Naive thymus-derived CD8-positive, alpha-beta T cell (primary cell): ENCODE data around the gene USP49. TPM values are rescaled to one million over a fixed set of nuclear protein-coding genes. Genes with fewer than 3 reads are reported as not detected.

ENCODE experiments used
- ATAC-seq, 2 donors: fragments of 150-1000 bp; cut with Tn5 transposase in 1 of 2; sonication (Bioruptor Pico), chemical (Tn5 transposase) in 1 of 2; 1 replicate in 1 of 2; 2 replicates in 1 of 2; pipeline ENCODE4 v1.10.0; 2021; ENCODE audit warnings: mild to moderate bottlenecking in 2 of 2, moderate library complexity in 2 of 2
- POLR2A ChIA-PET: fragments of 350-600 bp; sonication (Branson Sonifier 250); formaldehyde crosslinking; loops from one replicate; lab custom pipeline; 2021; ENCODE audit warnings: antibody characterized with exemption; lab: Charles Lee
- DNase-seq, 10 donors: peaks; one replicate each; pipeline versions ENCODE4 v3.0.0 to v3.0.0-alpha.2; 2020 to 2022
- H3K27ac Mint-ChIP-seq, 10 donors: one replicate each; pipeline ENCODE4 v1.8.0; 2020 to 2022; ENCODE audit warnings: mild to moderate bottlenecking in 10 of 10, mixed read lengths in 10 of 10, moderate library complexity in 4 of 10, inconsistent platforms in 1 of 10
- H3K27me3 Mint-ChIP-seq, 5 donors: one replicate each; pipeline ENCODE4 v1.8.0; 2021 to 2022; ENCODE audit warnings: mixed read lengths in 5 of 5
- H3K36me3 Mint-ChIP-seq, 3 donors: one replicate each; pipeline ENCODE4 v1.8.0; 2020 to 2022; ENCODE audit warnings: mixed read lengths in 3 of 3, mild to moderate bottlenecking in 2 of 3, inconsistent platforms in 1 of 3
- H3K4me1 Mint-ChIP-seq, 4 donors: one replicate each; pipeline ENCODE4 v1.8.0; 2021 to 2022; ENCODE audit warnings: mixed read lengths in 4 of 4
- H3K4me3 Mint-ChIP-seq, 10 donors: one replicate each; pipeline ENCODE4 v1.8.0; 2020 to 2022; ENCODE audit warnings: mild to moderate bottlenecking in 10 of 10, mixed read lengths in 10 of 10, moderate library complexity in 6 of 10, inconsistent platforms in 1 of 10
- H3K9me3 Mint-ChIP-seq, 9 donors: one replicate each; pipeline ENCODE4 v1.8.0; 2020 to 2022; ENCODE audit warnings: mixed read lengths in 9 of 9, mild to moderate bottlenecking in 3 of 9, inconsistent platforms in 1 of 9, moderate library complexity in 1 of 9
- polyA plus RNA-seq, 3 donors: library from polyadenylated mRNA; unstranded; fragments of 300-500 nt; fragmentation: Illumina TruSeq; gene quantifications; one replicate each; pipeline ENCODE4 v1.2.3, GENCODE V29; 2021
- total RNA-seq, 8 experiments: library from RNA in 2 of 8; stranded (reverse) in 2 of 8; gene quantifications; one replicate each; pipeline ENCODE4 v1.2.3 and lab custom pipeline; 2021 to 2026

Gene USP49
- total and polyA plus RNA-seq, 5 experiments from 2014 or later = 0.34 to 3.0 (median 0.48) TPM

- no peaks in the 10 kb centered on the region for H3K27me3 Mint-ChIP-seq
- H3K27ac Mint-ChIP-seq = peak overlapping the region; percentile 87 to 99 (median 94)
- no peaks in the 10 kb centered on the region for H3K9me3 Mint-ChIP-seq
- H3K36me3 Mint-ChIP-seq = peaks cover 0 to 41% (median 13%) of the 10 kb centered on the region in 3 donors
- ATAC-seq = peak; percentile 41 to 46
- H3K4me3 Mint-ChIP-seq = peak overlapping the region; percentile 87 to 96 (median 92)
- peak; percentile 29 to 83 (median 62) for DNase-seq
- POLR2A ChIA-PET = interaction anchor here (0.5 to 12.5 kb wide), 10 partner anchors 12 to 108 kb away, joined by 3 to 233 read pairs (median 7); partner anchors contain the start of genes BYSL, MED20 and TAF8
- H3K4me1 Mint-ChIP-seq = peaks cover 53 to 84% (median 78%) of the 10 kb centered on the region in 4 donors
These were observed 42.8 kb upstream of the USP49 start for GRCh38 chr6:41937861-41938574.

- Mint-ChIP-seq H3K4me3 (peak overlapping the region; percentile 87 to 96 (median 92)), H3K27ac (peak overlapping the region in 9 of 10 donors; percentile 67 to 99 (median 94)), H3K36me3 (peaks cover 0 to 47% (median 13%) of the 10 kb centered on the region in 3 donors), H3K27me3 (no peaks in the 10 kb centered on the region), H3K9me3 (no peaks in the 10 kb centered on the region), H3K4me1 (peaks cover 54 to 86% (median 78%) of the 10 kb centered on the region in 4 donors)
- POLR2A ChIA-PET = interaction anchor here (0.6 to 12.5 kb wide), 4 partner anchors 16 to 109 kb away, joined by 3 to 233 read pairs (median 8); partner anchors contain the start of genes BYSL, MED20 and TAF8
- DNase-seq = no peak
- no peak for ATAC-seq
These were observed 42.3 kb upstream of the USP49 start for GRCh38 chr6:41937472-41937860.

GRCh38 chr6:41936073-41936837 lies 41.1 kb upstream of the USP49 start:
- no peaks in the 10 kb centered on the region for H3K9me3 Mint-ChIP-seq
- H3K4me3 Mint-ChIP-seq = peak overlapping the region; percentile 59 to 95 (median 79)
- POLR2A ChIA-PET = interaction anchor here (0.6 to 12.5 kb wide), 5 partner anchors 12 to 110 kb away, joined by 4 to 233 read pairs (median 11); partner anchors contain the start of genes BYSL, MED20 and TAF8
- peak; percentile 46 to 65 for ATAC-seq
- H3K27me3 Mint-ChIP-seq = no peaks in the 10 kb centered on the region
- H3K4me1 Mint-ChIP-seq = peaks cover 55 to 85% (median 77%) of the 10 kb centered on the region in 4 donors
- H3K27ac Mint-ChIP-seq = peak overlapping the region; percentile 82 to 94 (median 92)
- peaks cover 5 to 58% (median 13%) of the 10 kb centered on the region in 3 donors for H3K36me3 Mint-ChIP-seq
- DNase-seq = peak; percentile 26 to 81 (median 63)

GRCh38 chr6:41935685-41936072 lies 40.5 kb upstream of the USP49 start:
- ATAC-seq (no peak), DNase-seq (peak in 1 of 10 donors; percentile 6)
- Mint-ChIP-seq H3K27me3 (no peaks in the 10 kb centered on the region), H3K4me1 (peaks cover 51 to 80% (median 77%) of the 10 kb centered on the region in 4 donors), H3K36me3 (peaks cover 5 to 64% (median 13%) of the 10 kb centered on the region in 3 donors), H3K9me3 (no peaks in the 10 kb centered on the region), H3K27ac (peak overlapping the region; percentile 82 to 94 (median 92)), H3K4me3 (peak overlapping the region; percentile 59 to 95 (median 79))
- POLR2A ChIA-PET = interaction anchor here (1.4 to 12.5 kb wide), 4 partner anchors 11 to 111 kb away, joined by 5 to 233 read pairs (median 12); partner anchors contain the start of genes BYSL, MED20 and TAF8

GRCh38 chr6:41935193-41935574 lies 40.0 kb upstream of the USP49 start:
- peak overlapping the region in 5 of 10 donors; percentile 24 to 95 (median 52) for H3K4me3 Mint-ChIP-seq
- H3K27ac Mint-ChIP-seq = peak overlapping the region in 9 of 10 donors; percentile 25 to 94 (median 79)
- peaks cover 5 to 68% (median 13%) of the 10 kb centered on the region in 3 donors for H3K36me3 Mint-ChIP-seq
- ATAC-seq = no peak
- POLR2A ChIA-PET = interaction anchor here (0.5 to 12.5 kb wide), 6 partner anchors 11 to 154 kb away, joined by 3 to 233 read pairs (median 10); partner anchors contain the start of genes BYSL, MED20 and TAF8
- H3K27me3 Mint-ChIP-seq = no peaks in the 10 kb centered on the region
- DNase-seq = no peak
- no peaks in the 10 kb centered on the region for H3K9me3 Mint-ChIP-seq
- H3K4me1 Mint-ChIP-seq = peaks cover 47 to 75% (median 72%) of the 10 kb centered on the region in 4 donors

GRCh38 chr6:41934278-41935192 lies 39.4 kb upstream of the USP49 start:
- no peaks in the 10 kb centered on the region for H3K27me3 Mint-ChIP-seq
- H3K9me3 Mint-ChIP-seq = no peaks in the 10 kb centered on the region
- peaks cover 42 to 68% (median 67%) of the 10 kb centered on the region in 4 donors for H3K4me1 Mint-ChIP-seq
- peaks cover 5 to 70% (median 13%) of the 10 kb centered on the region in 3 donors for H3K36me3 Mint-ChIP-seq
- POLR2A ChIA-PET = interaction anchor here (0.5 to 12.5 kb wide), 6 partner anchors 10 to 153 kb away, joined by 3 to 233 read pairs (median 7); partner anchors contain the start of genes BYSL, MED20 and TAF8
- H3K27ac Mint-ChIP-seq = peak overlapping the region; percentile 9 to 94 (median 78)
- H3K4me3 Mint-ChIP-seq = peak overlapping the region in 5 of 10 donors; percentile 0 to 95 (median 36)
- ATAC-seq (no peak), DNase-seq (no peak)

GRCh38 chr6:41932378-41932777 lies 37.2 kb upstream of the USP49 start:
- Mint-ChIP-seq H3K36me3 (peaks cover 5 to 82% (median 13%) of the 10 kb centered on the region in 3 donors), H3K9me3 (no peaks in the 10 kb centered on the region), H3K4me3 (peak overlapping the region in 1 of 10 donors; percentile 20), H3K27ac (peak overlapping the region in 6 of 10 donors; percentile 39 to 89 (median 71)), H3K27me3 (no peaks in the 10 kb centered on the region), H3K4me1 (peaks cover 28 to 49% (median 48%) of the 10 kb centered on the region in 4 donors)
- ATAC-seq (no peak), DNase-seq (no peak)
- POLR2A ChIA-PET = interaction anchor here (2.4 to 12.5 kb wide), 2 partner anchors 11 to 114 kb away, joined by 6 to 233 read pairs; partner anchors contain the start of genes BYSL, MED20 and TAF8

GRCh38 chr6:41931792-41932191 lies 36.6 kb upstream of the USP49 start:
- POLR2A ChIA-PET = interaction anchor here (1.6 to 12.5 kb wide), 3 partner anchors 10 to 147 kb away, joined by 4 to 233 read pairs (median 6); partner anchors contain the start of genes BYSL, MED20 and TAF8
- Mint-ChIP-seq H3K4me1 (peaks cover 24 to 47% (median 44%) of the 10 kb centered on the region in 4 donors), H3K27ac (peak overlapping the region in 9 of 10 donors; percentile 8 to 91 (median 49)), H3K36me3 (peaks cover 5 to 78% (median 13%) of the 10 kb centered on the region in 3 donors), H3K9me3 (no peaks in the 10 kb centered on the region), H3K27me3 (no peaks in the 10 kb centered on the region), H3K4me3 (peak overlapping the region in 1 of 10 donors; percentile 53)
- DNase-seq (no peak), ATAC-seq (no peak)

GRCh38 chr6:41929924-41930323 lies 34.7 kb upstream of the USP49 start:
- peaks cover 5 to 67% (median 9%) of the 10 kb centered on the region in 3 donors for H3K36me3 Mint-ChIP-seq
- no peak for ATAC-seq
- peaks cover 17 to 34% (median 31%) of the 10 kb centered on the region in 4 donors for H3K4me1 Mint-ChIP-seq
- no peaks in the 10 kb centered on the region for H3K9me3 Mint-ChIP-seq
- peak overlapping the region in 8 of 10 donors; percentile 13 to 80 (median 55) for H3K27ac Mint-ChIP-seq
- no peaks in the 10 kb centered on the region for H3K27me3 Mint-ChIP-seq
- no peak overlapping the region for H3K4me3 Mint-ChIP-seq
- POLR2A ChIA-PET = interaction anchor here (0.6 to 1.5 kb wide), 3 partner anchors 9 to 304 kb away, joined by 4 to 6 read pairs (median 5); partner anchors contain the start of genes BYSL and MED20
- no peak for DNase-seq

- Mint-ChIP-seq H3K4me3 (peak overlapping the region in 2 of 10 donors; percentile 7 to 12), H3K27me3 (no peaks in the 10 kb centered on the region), H3K4me1 (peaks cover 28 to 44% (median 41%) of the 10 kb centered on the region in 4 donors), H3K27ac (peak overlapping the region in 9 of 10 donors; percentile 19 to 81 (median 62)), H3K36me3 (peaks cover 0 to 51% (median 5%) of the 10 kb centered on the region in 3 donors), H3K9me3 (no peaks in the 10 kb centered on the region)
- ATAC-seq (no peak), DNase-seq (no peak)
- POLR2A ChIA-PET = interaction anchor here (0.5 to 1.5 kb wide), 4 partner anchors 12 to 1589 kb away, joined by 3 to 7 read pairs (median 3); no protein-coding TSS in a partner anchor
These were observed 32.1 kb upstream of the USP49 start for GRCh38 chr6:41927253-41927652.
